Stomach (tissue), 9 donors: ENCODE measurements around the gene C10orf71. TPM values are rescaled to one million over a fixed set of nuclear protein-coding genes. Genes with fewer than 3 reads are reported as not detected.

Experiments
- DNase-seq, 2 donors: peaks; one replicate each; pipeline versions ENCODE4 v3.0.0 to v3.0.0-alpha.2; 2013 to 2019
- H3K27ac ChIP-seq, 5 donors: fragments of 200-600 bp in 4 of 5; sonication (generic) in 4 of 5; one replicate each; pipeline ENCODE4 v1.5.1; 2013 to 2019; ENCODE audit warnings: mild to moderate bottlenecking in 1 of 5, moderate library complexity in 1 of 5
- H3K27me3 ChIP-seq, 3 donors: fragments of 200-600 bp; sonication (generic); one replicate each; pipeline ENCODE4 v1.5.1; 2017 to 2019; ENCODE audit warnings: mixed run types in 1 of 3
- H3K36me3 ChIP-seq, 4 donors: fragments of 200-600 bp; sonication (generic); 1 replicate in 3 of 4; 2 replicates in 1 of 4; pipeline ENCODE4 v1.5.1; 2016 to 2019
- H3K4me1 ChIP-seq, 4 donors: fragments of 200-600 bp; sonication (generic); one replicate each; pipeline ENCODE4 v1.5.1; 2016 to 2019
- H3K4me3 ChIP-seq, 4 donors: fragments of 200-600 bp; sonication (generic) in 3 of 4; one replicate each; pipeline ENCODE4 v1.5.1; 2016 to 2019; ENCODE audit warnings: mild to moderate bottlenecking in 1 of 4
- H3K9me3 ChIP-seq, 4 donors: fragments of 200-600 bp; sonication (generic); one replicate each; pipeline ENCODE4 v1.5.1; 2016 to 2019
- EP300 ChIP-seq: sonication (generic); formaldehyde crosslinking; IDR thresholded peaks from one replicate; pipeline ENCODE4 v1.6.1; 2017; ENCODE audit warnings: antibody characterized with exemption
- POLR2A ChIP-seq, 4 donors: fragments of 450-650 bp; IDR thresholded peaks; one replicate each; pipeline ENCODE4 v1.6.1; 2016; ENCODE audit warnings: antibody characterized with exemption in 4 of 4, control low read depth in 2 of 4, mild to moderate bottlenecking in 1 of 4, moderate library complexity in 1 of 4
- POLR2AphosphoS5 ChIP-seq, 3 donors: sonication (generic); formaldehyde crosslinking; IDR thresholded peaks; one replicate each; pipeline ENCODE4 v1.6.1; 2016; ENCODE audit warnings: antibody characterized with exemption in 3 of 3
- WGBS, 5 donors: extraction: QIAGEN DNeasy Blood & Tissue Kit in 3 of 5; methylation state at CpG; one replicate each; pipeline versions ENCODE4 v1.1.5 to v1.1.7; 2013 to 2018; 5-methylcytosine and 5-hydroxymethylcytosine counted together
- intact Hi-C: fragments of 100-400 bp; cut with DNase I; formaldehyde crosslinking; loops from one replicate; pipeline ENCODE4 v1.15.1; 2023; ENCODE audit warnings: low total_unique reads
- polyA plus RNA-seq, 3 donors: library from polyadenylated mRNA; stranded (reverse); fragments of 200-250 nt; gene quantifications; one replicate each; pipeline ENCODE4 v1.2.3, GENCODE V29; 2013
- total RNA-seq, 5 donors: library from RNA; depleted of rRNA; stranded (reverse); fragments of >200 nt; gene quantifications; one replicate each; pipeline versions ENCODE4 v1.1.0 to v1.2.3, GENCODE V29; 2014 to 2016
- TF ChIP-seq, protein P1 (sequence below), 7 experiments: fragments of 450-650 bp in 4 of 7; fragments of 200-600 bp in 3 of 7; sonication (generic) in 3 of 7; IDR thresholded peaks; one replicate each; pipeline ENCODE4 v1.5.1; 2016 to 2019; ENCODE audit warnings: antibody characterized with exemption in 7 of 7, control low read depth in 2 of 7, mild to moderate bottlenecking in 1 of 7
- donor health status: healthy with polysubstance abuse.
- donor health status: Bipolar disorder and iron deficiency.
- donor health status: healthy.

Gene C10orf71
- total and polyA plus RNA-seq, 8 donors, result 0.18 TPM; not detected in 7

GRCh38 chr10:49258350-49258683 lies 40.7 kb upstream of the C10orf71 start:
- H3K4me1 ChIP-seq, result no peaks in the 10 kb centered on the region
- H3K27ac ChIP-seq, result no peak overlapping the region
- H3K36me3 ChIP-seq, result no peaks in the 10 kb centered on the region
- no peak for TF ChIP-seq POLR2AphosphoS5 (IDR thresholded peaks at IDR 0.05)
- TF ChIP-seq, protein P1, sequence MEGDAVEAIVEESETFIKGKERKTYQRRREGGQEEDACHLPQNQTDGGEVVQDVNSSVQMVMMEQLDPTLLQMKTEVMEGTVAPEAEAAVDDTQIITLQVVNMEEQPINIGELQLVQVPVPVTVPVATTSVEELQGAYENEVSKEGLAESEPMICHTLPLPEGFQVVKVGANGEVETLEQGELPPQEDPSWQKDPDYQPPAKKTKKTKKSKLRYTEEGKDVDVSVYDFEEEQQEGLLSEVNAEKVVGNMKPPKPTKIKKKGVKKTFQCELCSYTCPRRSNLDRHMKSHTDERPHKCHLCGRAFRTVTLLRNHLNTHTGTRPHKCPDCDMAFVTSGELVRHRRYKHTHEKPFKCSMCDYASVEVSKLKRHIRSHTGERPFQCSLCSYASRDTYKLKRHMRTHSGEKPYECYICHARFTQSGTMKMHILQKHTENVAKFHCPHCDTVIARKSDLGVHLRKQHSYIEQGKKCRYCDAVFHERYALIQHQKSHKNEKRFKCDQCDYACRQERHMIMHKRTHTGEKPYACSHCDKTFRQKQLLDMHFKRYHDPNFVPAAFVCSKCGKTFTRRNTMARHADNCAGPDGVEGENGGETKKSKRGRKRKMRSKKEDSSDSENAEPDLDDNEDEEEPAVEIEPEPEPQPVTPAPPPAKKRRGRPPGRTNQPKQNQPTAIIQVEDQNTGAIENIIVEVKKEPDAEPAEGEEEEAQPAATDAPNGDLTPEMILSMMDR (IDR thresholded peaks at IDR 0.05), result no peak
- no peak for TF ChIP-seq EP300
- TF ChIP-seq POLR2A (IDR thresholded peaks at IDR 0.05), result no peak
- H3K4me3 ChIP-seq, result no peak overlapping the region
- DNase-seq, result no peak
- H3K9me3 ChIP-seq, result peaks cover 0 to 4% (median 0%) of the 10 kb centered on the region in 4 donors
- intact Hi-C loops, result no loop called here
- H3K27me3 ChIP-seq, result no peaks in the 10 kb centered on the region

DNA sequence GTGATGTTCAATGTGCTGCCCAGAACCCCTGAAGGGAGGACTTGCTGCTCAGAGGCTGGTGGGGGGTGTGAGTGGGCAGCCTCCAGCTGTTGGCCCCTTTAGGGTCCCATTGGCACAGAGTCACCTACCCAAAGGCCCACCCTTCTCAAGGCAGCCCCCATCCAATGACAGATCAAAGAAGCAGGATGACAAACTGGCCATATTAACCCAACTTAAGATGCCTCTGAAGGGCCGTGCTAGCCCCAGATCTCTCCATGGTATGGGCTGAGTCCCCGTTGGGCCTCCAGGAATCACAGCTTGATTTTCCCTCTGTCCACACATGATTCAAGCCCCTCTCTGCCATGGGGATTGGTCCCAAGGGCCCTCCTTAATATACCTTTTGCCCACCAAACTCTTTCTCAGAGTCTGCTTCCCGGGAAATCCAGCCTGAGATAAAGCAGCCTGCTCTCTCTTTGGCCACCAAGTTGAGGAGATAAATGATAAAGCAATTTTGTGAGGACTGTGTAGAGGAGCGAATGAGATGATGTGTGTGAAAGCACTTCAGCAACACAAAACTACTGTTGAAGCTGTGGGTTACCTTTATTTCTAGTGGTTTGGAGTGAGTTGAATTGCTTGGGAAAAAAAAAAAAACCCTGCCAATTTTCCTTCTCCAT lies 38.2 kb upstream of the C10orf71 start:
- Histone ChIP-seq H3K4me3 (no peak overlapping the region), H3K36me3 (no peaks in the 10 kb centered on the region), H3K4me1 (no peaks in the 10 kb centered on the region), H3K27ac (no peak overlapping the region), H3K9me3 (peaks cover 3 to 18% (median 15%) of the 10 kb centered on the region in 4 donors), H3K27me3 (no peaks in the 10 kb centered on the region)
- TF ChIP-seq EP300, result no peak
- TF ChIP-seq, protein P1 (IDR thresholded peaks at IDR 0.05), result no peak
- no peak for TF ChIP-seq POLR2AphosphoS5 (IDR thresholded peaks at IDR 0.05)
- TF ChIP-seq POLR2A (IDR thresholded peaks at IDR 0.05), result no peak
- intact Hi-C loops, result no loop called here
- WGBS, 5 donors, result 74 to 92% (median 86%) methylated on average over 4 of the region's 4 CpGs
- no peak for DNase-seq

- Histone ChIP-seq H3K27ac (no peak overlapping the region), H3K4me1 (no peaks in the 10 kb centered on the region), H3K36me3 (no peaks in the 10 kb centered on the region), H3K27me3 (no peaks in the 10 kb centered on the region), H3K9me3 (peaks cover 3 to 37% (median 20%) of the 10 kb centered on the region in 4 donors), H3K4me3 (no peak overlapping the region)
- TF ChIP-seq, protein P1 (IDR thresholded peaks at IDR 0.05), result no peak
- TF ChIP-seq POLR2A (IDR thresholded peaks at IDR 0.05) (no peak), EP300 (no peak), POLR2AphosphoS5 (IDR thresholded peaks at IDR 0.05) (no peak)
- WGBS, 5 donors, result 76 to 87% (median 83%) methylated on average over 3 of the region's 3 CpGs
- no peak for DNase-seq
- intact Hi-C loops, result no loop called here
Measured at GRCh38 chr10:49263591-49263990, 35.4 kb upstream of the C10orf71 start.

DNA sequence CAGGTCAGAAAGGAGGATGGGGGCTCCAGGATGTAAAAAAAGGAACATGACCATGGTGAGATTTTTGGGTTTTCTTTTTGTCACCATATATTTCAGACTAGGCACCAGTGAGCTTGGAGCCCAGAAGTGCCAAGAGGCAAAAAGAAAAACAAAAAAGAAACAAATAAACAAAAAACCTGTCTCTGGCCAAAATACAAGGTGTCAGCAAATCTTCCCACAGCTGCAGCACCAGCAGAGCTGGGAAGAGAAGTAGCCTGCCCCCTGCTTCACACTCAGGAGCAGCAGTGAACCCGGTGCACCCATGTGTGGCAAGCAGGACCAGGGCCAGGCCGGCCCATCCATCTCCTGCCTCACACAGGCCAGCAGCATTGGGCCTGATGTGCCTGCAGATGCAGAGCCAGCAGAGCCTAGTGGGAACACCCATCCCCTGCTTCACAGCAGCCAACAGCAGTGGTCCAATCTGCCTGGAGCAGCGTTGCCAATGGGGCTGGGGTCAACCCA lies 34.7 kb upstream of the C10orf71 start:
- no peak overlapping the region for H3K27ac ChIP-seq
- no peak for DNase-seq
- H3K36me3 ChIP-seq, result no peaks in the 10 kb centered on the region
- no peaks in the 10 kb centered on the region for H3K27me3 ChIP-seq
- intact Hi-C loops, result no loop called here
- TF ChIP-seq POLR2A (IDR thresholded peaks at IDR 0.05) (no peak), EP300 (no peak), POLR2AphosphoS5 (IDR thresholded peaks at IDR 0.05) (no peak)
- TF ChIP-seq, protein P1 (IDR thresholded peaks at IDR 0.05), result no peak
- H3K4me1 ChIP-seq, result no peaks in the 10 kb centered on the region
- 84 to 93% (median 91%) methylated on average over 3 of the region's 3 CpGs for WGBS, 5 donors
- peaks cover 3 to 37% (median 20%) of the 10 kb centered on the region in 4 donors for H3K9me3 ChIP-seq
- no peak overlapping the region for H3K4me3 ChIP-seq
